ENCODE results near the gene PROSER3.
A peak's percentile ranks its signal among the peaks of the same experiment; 100 is the strongest.

GRCh38 chr19:35775298-35776101, 17.5 kb downstream of the PROSER3 start, which contains the start of gene ARHGAP33:
- TF ChIP-seq CTCF (IDR thresholded peaks at IDR 0.05) (peak in 1 of 7 experiments; percentile 0), POLR2A (IDR thresholded peaks at IDR 0.05) (no peak)

All from body of pancreas (tissue), 4 donors.